K562 (cell line): ENCODE results near the gene EFNA1. TPM values are rescaled to one million over a fixed set of nuclear protein-coding genes. Genes with fewer than 3 reads are reported as not detected.

Source experiments
- BRF1 ChIP-seq: IDR thresholded peaks from 3 replicates; pipeline ENCODE4 v1.6.1; 2011; ENCODE audit warnings: borderline replicate concordance, mild to moderate bottlenecking; ENCODE audit not compliant: insufficient read length; ENCODE audit errors: extremely low read depth
- DACH1 ChIP-seq: fragments of 450-650 bp; IDR thresholded peaks from 2 replicates; pipeline ENCODE4 v1.6.1; 2018; ENCODE audit not compliant: partially characterized antibody
- EP300 ChIP-seq: IDR thresholded peaks from 2 replicates; pipeline ENCODE4 v1.6.1; 2012; ENCODE audit warnings: low read length, improper control_type of control experiment
- GTF2F1 ChIP-seq: IDR thresholded peaks from 2 replicates; pipeline ENCODE4 v1.6.1; 2011; ENCODE audit warnings: low read depth, low read length, improper control_type of control experiment
- KLF1 ChIP-seq: fragments of 450-650 bp; IDR thresholded peaks from 2 replicates; pipeline ENCODE4 v1.6.1; 2016; ENCODE audit warnings: missing genetic modification characterization, missing compliant biosample characterization
- MLLT1 ChIP-seq, 2 experiments: fragments of 450-650 bp; IDR thresholded peaks; 2 replicates each; pipeline ENCODE4 v1.6.1; 2016
- MLX ChIP-seq, 2 experiments: fragments of 450-650 bp in 1 of 2; sonication (generic) in 1 of 2; formaldehyde crosslinking; conservative IDR thresholded peaks; 2 replicates each; pipeline versions ENCODE4 v1.4.0 to v1.8.1; 2020 to 2022; ENCODE audit warnings: mild to moderate bottlenecking in 1 of 2, missing genetic modification reagents in 1 of 2
- ZNF175 ChIP-seq: fragments of 200-800 bp; sonication (Bioruptor generic); IDR thresholded peaks from 2 replicates; pipeline ENCODE4 v1.6.1; 2016; ENCODE audit warnings: low read depth, mild to moderate bottlenecking, missing genetic modification characterization, missing compliant biosample characterization
- ZNF584 ChIP-seq: fragments of 200-800 bp; sonication (Bioruptor generic); IDR thresholded peaks from 2 replicates; pipeline ENCODE4 v1.6.1; 2016; ENCODE audit warnings: low read depth, mild to moderate bottlenecking, missing genetic modification characterization, missing compliant biosample characterization
- polyA plus RNA-seq, 8 experiments: library from polyadenylated mRNA; depleted of rRNA in 4 of 8; stranded (reverse) in 5 of 8; unstranded in 3 of 8; fragments of >200 nt; fragmentation: Nextera tagmentation in 2 of 8; fragmentation: Illumina TruSeq in 1 of 8; extraction: Ambion mirVana in 2 of 8; extraction: Trizol in 1 of 8; gene quantifications; 2 replicates each; pipeline versions ENCODE4 v1.2.1 to v1.2.3, GENCODE V29; 2011 to 2014; ENCODE audit warnings: inconsistent platforms in 1 of 8, missing spikeins in 1 of 8
- total RNA-seq, 7 experiments: library from RNA; depleted of rRNA in 6 of 7; stranded (reverse); fragments of >200 nt in 6 of 7; fragmentation: Illumina TruSeq in 2 of 7; extraction: Trizol in 2 of 7; gene quantifications; 2 replicates each; pipeline versions ENCODE4 v1.2.1 to v1.2.3, GENCODE V29; 2011 to 2021; ENCODE audit warnings: low replicate concordance in 1 of 7
- TF ChIP-seq, protein P1 (sequence below): IDR thresholded peaks from 2 replicates; pipeline ENCODE4 v1.6.1; 2011; ENCODE audit warnings: borderline replicate concordance, low read depth, mild to moderate bottlenecking, moderate library complexity, low read length; ENCODE audit not compliant: insufficient read depth, poor library complexity, severe bottlenecking
- TF ChIP-seq, protein P2 (sequence below): fragments of 250-450 bp; sonication (Bioruptor Pico); IDR thresholded peaks from 2 replicates; pipeline ENCODE4 v1.6.1; 2021; ENCODE audit warnings: mild to moderate bottlenecking
- TF ChIP-seq, protein P3 (sequence below): fragments of 250-450 bp; sonication (Bioruptor Pico); IDR thresholded peaks from 2 replicates; pipeline ENCODE4 v1.4.0; 2020
- TF ChIP-seq, protein P4 (sequence below): fragments of 450-650 bp; IDR thresholded peaks from 2 replicates; pipeline ENCODE4 v1.6.1; 2014; ENCODE audit warnings: low read depth, mild to moderate bottlenecking, moderate library complexity, borderline replicate concordance
- TF ChIP-seq, protein P5 (sequence below): sonication (generic); formaldehyde crosslinking; IDR thresholded peaks from 2 replicates; pipeline ENCODE4 v1.8.0; 2023; ENCODE audit warnings: mild to moderate bottlenecking, missing genetic modification reagents

The EFNA1 gene
- total and polyA plus RNA-seq, 9 of the 15 experiments (the other 6 are each of a cell fraction or from before 2014, with no cell fraction given): 2.1 to 9.3 (median 3.0) TPM

DNA sequence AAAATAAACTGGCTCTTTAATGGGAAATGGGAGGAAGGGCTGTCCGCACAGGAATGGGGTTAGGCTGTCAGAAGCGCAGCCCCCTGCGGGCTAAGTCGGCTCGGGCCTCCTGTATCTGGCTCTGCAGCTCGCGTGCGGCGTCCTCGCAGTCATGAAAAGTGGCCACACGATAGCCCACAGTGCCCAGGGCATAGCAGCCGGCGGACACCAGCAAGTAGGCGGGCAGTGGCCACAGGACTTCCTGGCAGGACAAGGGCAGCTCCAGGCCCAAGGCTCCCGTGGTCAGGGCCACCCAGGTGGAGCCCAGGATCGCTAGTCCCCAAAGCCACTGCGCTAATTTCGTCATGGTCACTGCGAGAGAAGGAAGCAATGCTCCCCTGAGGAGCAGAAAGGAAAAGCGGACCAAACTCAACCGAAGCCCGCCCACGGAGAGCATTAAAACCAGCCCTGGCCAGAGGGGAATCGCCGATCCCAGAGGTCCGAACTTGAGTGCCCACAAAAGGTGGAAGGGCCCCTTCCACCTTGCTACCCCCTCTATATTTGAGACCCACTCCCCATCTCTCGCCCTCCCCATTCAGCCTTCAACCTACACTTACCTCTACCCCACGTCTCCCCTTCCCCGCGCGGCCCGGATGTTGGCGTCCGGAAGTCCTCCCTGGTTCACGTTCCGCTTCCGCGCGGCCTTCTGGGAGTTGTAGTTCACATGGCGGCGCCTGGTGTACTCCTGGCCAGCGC is 12.4 kb downstream of the EFNA1 start, which contains the start of gene DPM3 (continued):
- no peak for TF ChIP-seq KLF1 (tag)
- TF ChIP-seq, protein P1, sequence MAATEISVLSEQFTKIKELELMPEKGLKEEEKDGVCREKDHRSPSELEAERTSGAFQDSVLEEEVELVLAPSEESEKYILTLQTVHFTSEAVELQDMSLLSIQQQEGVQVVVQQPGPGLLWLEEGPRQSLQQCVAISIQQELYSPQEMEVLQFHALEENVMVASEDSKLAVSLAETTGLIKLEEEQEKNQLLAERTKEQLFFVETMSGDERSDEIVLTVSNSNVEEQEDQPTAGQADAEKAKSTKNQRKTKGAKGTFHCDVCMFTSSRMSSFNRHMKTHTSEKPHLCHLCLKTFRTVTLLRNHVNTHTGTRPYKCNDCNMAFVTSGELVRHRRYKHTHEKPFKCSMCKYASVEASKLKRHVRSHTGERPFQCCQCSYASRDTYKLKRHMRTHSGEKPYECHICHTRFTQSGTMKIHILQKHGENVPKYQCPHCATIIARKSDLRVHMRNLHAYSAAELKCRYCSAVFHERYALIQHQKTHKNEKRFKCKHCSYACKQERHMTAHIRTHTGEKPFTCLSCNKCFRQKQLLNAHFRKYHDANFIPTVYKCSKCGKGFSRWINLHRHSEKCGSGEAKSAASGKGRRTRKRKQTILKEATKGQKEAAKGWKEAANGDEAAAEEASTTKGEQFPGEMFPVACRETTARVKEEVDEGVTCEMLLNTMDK: no peak
- TF ChIP-seq ZNF584 (CRISPR knock-in tag): no peak
- no peak for TF ChIP-seq EP300
- TF ChIP-seq MLLT1 (IDR thresholded peaks at IDR 0.05): 0 out of 4 replicates have a peak, but pooled peaks of 1 of the 2 experiments have one; percentile 17
- TF ChIP-seq, protein P2, sequence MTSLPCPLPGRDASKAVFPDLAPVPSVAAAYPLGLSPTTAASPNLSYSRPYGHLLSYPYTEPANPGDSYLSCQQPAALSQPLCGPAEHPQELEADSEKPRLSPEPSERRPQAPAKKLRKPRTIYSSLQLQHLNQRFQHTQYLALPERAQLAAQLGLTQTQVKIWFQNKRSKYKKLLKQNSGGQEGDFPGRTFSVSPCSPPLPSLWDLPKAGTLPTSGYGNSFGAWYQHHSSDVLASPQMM (CRISPR knock-in tag): no peak
- no peak for TF ChIP-seq BRF1
- TF ChIP-seq DACH1: no peak
- TF ChIP-seq GTF2F1: no peak
- TF ChIP-seq, protein P3, sequence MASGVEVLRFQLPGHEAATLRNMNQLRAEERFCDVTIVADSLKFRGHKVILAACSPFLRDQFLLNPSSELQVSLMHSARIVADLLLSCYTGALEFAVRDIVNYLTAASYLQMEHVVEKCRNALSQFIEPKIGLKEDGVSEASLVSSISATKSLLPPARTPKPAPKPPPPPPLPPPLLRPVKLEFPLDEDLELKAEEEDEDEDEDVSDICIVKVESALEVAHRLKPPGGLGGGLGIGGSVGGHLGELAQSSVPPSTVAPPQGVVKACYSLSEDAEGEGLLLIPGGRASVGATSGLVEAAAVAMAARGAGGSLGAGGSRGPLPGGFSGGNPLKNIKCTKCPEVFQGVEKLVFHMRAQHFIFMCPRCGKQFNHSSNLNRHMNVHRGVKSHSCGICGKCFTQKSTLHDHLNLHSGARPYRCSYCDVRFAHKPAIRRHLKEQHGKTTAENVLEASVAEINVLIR (CRISPR knock-in tag): peak; percentile 46; the same call in 1 of the 2 replicates
- TF ChIP-seq, protein P4, sequence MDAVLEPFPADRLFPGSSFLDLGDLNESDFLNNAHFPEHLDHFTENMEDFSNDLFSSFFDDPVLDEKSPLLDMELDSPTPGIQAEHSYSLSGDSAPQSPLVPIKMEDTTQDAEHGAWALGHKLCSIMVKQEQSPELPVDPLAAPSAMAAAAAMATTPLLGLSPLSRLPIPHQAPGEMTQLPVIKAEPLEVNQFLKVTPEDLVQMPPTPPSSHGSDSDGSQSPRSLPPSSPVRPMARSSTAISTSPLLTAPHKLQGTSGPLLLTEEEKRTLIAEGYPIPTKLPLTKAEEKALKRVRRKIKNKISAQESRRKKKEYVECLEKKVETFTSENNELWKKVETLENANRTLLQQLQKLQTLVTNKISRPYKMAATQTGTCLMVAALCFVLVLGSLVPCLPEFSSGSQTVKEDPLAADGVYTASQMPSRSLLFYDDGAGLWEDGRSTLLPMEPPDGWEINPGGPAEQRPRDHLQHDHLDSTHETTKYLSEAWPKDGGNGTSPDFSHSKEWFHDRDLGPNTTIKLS: peak; percentile 89
- TF ChIP-seq, protein P5, sequence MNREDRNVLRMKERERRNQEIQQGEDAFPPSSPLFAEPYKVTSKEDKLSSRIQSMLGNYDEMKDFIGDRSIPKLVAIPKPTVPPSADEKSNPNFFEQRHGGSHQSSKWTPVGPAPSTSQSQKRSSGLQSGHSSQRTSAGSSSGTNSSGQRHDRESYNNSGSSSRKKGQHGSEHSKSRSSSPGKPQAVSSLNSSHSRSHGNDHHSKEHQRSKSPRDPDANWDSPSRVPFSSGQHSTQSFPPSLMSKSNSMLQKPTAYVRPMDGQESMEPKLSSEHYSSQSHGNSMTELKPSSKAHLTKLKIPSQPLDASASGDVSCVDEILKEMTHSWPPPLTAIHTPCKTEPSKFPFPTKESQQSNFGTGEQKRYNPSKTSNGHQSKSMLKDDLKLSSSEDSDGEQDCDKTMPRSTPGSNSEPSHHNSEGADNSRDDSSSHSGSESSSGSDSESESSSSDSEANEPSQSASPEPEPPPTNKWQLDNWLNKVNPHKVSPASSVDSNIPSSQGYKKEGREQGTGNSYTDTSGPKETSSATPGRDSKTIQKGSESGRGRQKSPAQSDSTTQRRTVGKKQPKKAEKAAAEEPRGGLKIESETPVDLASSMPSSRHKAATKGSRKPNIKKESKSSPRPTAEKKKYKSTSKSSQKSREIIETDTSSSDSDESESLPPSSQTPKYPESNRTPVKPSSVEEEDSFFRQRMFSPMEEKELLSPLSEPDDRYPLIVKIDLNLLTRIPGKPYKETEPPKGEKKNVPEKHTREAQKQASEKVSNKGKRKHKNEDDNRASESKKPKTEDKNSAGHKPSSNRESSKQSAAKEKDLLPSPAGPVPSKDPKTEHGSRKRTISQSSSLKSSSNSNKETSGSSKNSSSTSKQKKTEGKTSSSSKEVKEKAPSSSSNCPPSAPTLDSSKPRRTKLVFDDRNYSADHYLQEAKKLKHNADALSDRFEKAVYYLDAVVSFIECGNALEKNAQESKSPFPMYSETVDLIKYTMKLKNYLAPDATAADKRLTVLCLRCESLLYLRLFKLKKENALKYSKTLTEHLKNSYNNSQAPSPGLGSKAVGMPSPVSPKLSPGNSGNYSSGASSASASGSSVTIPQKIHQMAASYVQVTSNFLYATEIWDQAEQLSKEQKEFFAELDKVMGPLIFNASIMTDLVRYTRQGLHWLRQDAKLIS: peak; percentile 31; the same call in 1 of the 2 replicates
- no peak for TF ChIP-seq ZNF175 (CRISPR knock-in tag)
- no peak for TF ChIP-seq MLX (CRISPR knock-in tag; conservative IDR thresholded peaks at IDR 0.05)
